ENCODE measurements around the gene GPC5.

GRCh38 chr13:91773591-91774227, 375.3 kb downstream of the GPC5 start:
- TF ChIP-seq, protein P1, sequence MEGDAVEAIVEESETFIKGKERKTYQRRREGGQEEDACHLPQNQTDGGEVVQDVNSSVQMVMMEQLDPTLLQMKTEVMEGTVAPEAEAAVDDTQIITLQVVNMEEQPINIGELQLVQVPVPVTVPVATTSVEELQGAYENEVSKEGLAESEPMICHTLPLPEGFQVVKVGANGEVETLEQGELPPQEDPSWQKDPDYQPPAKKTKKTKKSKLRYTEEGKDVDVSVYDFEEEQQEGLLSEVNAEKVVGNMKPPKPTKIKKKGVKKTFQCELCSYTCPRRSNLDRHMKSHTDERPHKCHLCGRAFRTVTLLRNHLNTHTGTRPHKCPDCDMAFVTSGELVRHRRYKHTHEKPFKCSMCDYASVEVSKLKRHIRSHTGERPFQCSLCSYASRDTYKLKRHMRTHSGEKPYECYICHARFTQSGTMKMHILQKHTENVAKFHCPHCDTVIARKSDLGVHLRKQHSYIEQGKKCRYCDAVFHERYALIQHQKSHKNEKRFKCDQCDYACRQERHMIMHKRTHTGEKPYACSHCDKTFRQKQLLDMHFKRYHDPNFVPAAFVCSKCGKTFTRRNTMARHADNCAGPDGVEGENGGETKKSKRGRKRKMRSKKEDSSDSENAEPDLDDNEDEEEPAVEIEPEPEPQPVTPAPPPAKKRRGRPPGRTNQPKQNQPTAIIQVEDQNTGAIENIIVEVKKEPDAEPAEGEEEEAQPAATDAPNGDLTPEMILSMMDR (IDR thresholded peaks at IDR 0.05; ENCODE audit: extremely low read depth in 1 of 2, insufficient read depth in 1 of 2, low read depth in 1 of 2, low read length in 2 of 2), result no peak
- no peak for TF ChIP-seq JUN (IDR thresholded peaks at IDR 0.05; ENCODE audit: borderline replicate concordance, insufficient read depth, insufficient read length, low read depth)
- no peak for TF ChIP-seq POLR2A (IDR thresholded peaks at IDR 0.05; ENCODE audit: low read depth, low read length)
- TF ChIP-seq POLR2AphosphoS5 (IDR thresholded peaks at IDR 0.05; ENCODE audit: insufficient read depth, low read depth, low read length), result no peak
- TF ChIP-seq EZH2 (IDR thresholded peaks at IDR 0.05; ENCODE audit: borderline replicate concordance, low read depth, low read length, severe bottlenecking), result no peak
- TF ChIP-seq MAX (IDR thresholded peaks at IDR 0.05; ENCODE audit: insufficient read depth, insufficient read length), result no peak
- TF ChIP-seq MYC (IDR thresholded peaks at IDR 0.05; ENCODE audit: low read depth, low read length), result no peak
- no peak for TF ChIP-seq FOS (IDR thresholded peaks at IDR 0.05; ENCODE audit: borderline replicate concordance, insufficient read depth, low read length)

Data from endothelial cell of umbilical vein (primary cell).